ENCODE results near the gene KCNMA1.

Gene KCNMA1

DNA sequence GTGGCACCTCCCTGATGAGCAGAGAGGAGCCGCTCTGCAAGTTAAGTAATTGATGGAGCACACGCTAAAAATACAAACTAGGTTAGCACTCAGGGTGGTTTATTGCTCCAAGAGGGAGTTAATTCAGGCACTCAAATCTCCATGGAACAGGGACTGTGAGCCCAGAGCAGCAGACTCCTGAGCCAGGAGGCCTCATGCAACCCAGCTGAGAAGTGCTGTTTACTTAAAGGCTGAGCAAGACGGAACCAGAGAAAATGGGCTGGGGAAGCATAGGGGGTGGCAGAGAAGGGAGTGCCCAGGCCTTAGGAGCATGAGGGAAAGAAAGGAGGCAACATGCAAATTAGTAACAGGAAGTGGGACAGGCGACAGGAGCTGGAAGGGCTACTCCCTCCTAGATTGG, 174.1 kb downstream of the KCNMA1 start:
- no peak overlapping the region for H3K4me3 ChIP-seq (ENCODE audit: low read depth, low read length)
- no peak for TF ChIP-seq CTCF (IDR thresholded peaks at IDR 0.05; ENCODE audit: control insufficient read depth, extremely low read depth, insufficient read depth)
- no peak for DNase-seq (ENCODE audit: low read depth)

DNA sequence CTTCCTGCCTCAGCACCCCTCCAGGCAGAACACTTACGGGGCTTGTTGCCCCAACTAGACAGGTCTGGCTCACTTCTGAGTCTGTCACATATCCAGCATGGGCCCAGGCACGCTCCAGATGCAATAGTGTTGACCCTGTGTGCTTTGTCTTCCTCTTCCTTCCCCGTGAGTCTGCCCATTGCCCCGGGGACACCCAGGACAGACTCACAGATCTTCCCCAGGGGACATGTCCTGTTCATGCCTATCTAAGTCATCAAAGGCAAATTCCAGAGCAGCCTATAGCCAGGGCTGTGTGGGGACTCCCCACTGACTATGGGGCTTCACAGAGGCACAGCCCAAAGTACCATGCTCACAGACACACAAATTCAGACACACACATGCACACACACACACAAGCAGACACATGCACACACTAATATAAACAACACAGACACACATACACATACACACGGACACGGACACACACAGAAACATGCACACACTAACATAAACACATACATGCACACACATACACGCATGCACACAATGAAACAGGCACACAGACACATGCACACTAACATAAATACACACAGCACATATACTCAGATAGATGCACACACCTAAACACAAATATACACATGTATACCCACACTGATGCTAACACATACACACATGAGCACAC, 175.8 kb downstream of the KCNMA1 start:
- H3K4me3 ChIP-seq (ENCODE audit: low read depth, low read length) = no peak overlapping the region
- TF ChIP-seq CTCF (IDR thresholded peaks at IDR 0.05; ENCODE audit: control insufficient read depth, extremely low read depth, insufficient read depth) = no peak
- no peak for DNase-seq (ENCODE audit: low read depth)

DNA sequence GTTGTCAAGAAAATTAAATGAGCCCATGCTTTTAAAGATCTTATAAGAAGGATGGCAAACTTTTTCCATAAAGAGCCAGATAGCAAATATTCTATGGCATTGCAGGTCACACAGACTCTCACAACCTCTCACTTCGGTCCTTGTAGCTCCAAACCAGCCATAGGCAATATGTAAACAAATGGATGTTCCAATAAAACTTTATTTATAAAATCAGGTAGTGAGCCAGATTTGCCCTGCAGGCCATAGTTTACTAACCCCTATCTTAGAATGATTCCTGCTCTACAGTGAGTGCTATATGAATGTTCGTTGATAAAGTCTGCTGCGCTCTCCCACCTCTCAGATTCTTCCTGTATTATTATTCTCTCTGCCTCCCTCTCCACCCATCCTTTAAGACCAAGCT, 177.7 kb downstream of the KCNMA1 start:
- TF ChIP-seq CTCF (IDR thresholded peaks at IDR 0.05; ENCODE audit: control insufficient read depth, extremely low read depth, insufficient read depth) = no peak
- DNase-seq (ENCODE audit: low read depth) = no peak

GRCh38 chr10:77458986-77459590, 178.5 kb downstream of the KCNMA1 start:
- no peak for TF ChIP-seq CTCF (IDR thresholded peaks at IDR 0.05; ENCODE audit: control insufficient read depth, extremely low read depth, insufficient read depth)
- no peak for DNase-seq (ENCODE audit: low read depth)
- H3K4me3 ChIP-seq (ENCODE audit: low read depth, low read length) = no peak overlapping the region

More for the DNA sequence above, 177.7 kb downstream of the KCNMA1 start:
- no peak overlapping the region for H3K4me3 ChIP-seq (ENCODE audit: low read depth, low read length)

DNA sequence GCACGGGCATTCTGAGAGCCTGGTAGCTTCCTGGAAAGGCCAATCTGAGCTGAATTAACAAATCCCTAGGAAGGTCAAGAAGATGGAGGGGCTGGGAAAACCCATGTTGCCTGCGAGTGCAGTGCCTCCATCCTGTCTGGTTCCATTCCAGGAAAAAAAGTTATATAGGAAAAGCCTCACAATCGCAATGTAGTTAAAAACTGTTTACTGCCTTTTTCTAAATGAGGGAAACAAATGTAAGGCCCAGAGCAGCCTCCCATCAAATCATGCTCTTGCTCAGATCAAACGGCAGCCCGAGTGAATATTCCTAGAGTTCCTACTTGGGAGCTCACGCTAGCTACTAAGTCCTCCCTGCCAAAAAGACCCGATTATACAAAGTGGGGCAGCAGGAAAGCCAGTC, 179.9 kb downstream of the KCNMA1 start:
- TF ChIP-seq CTCF (IDR thresholded peaks at IDR 0.05; ENCODE audit: control insufficient read depth, extremely low read depth, insufficient read depth) = no peak
- no peak for DNase-seq (ENCODE audit: low read depth)
- no peak overlapping the region for H3K4me3 ChIP-seq (ENCODE audit: low read depth, low read length)

DNA sequence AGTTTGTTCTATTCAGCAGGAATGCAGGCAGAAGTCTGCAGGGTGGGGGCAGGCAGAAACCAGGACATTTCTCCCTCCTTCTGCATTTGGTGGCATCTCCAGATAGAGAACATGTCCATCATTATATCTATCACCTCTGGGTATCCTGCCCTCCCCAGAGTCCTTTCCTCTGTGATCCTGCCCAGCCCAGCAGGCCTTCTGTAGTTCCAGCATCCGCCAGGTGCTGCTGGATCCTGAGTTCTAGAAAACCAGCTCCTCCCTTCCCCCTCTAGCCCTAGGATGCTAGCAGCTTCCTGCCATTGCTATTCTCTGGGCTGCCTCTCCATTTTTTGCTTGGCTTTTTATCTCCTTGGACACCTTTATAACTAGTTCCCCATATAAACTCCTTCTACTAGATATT, 180.3 kb downstream of the KCNMA1 start:
- no peak overlapping the region for H3K4me3 ChIP-seq (ENCODE audit: low read depth, low read length)
- no peak for TF ChIP-seq CTCF (IDR thresholded peaks at IDR 0.05; ENCODE audit: control insufficient read depth, extremely low read depth, insufficient read depth)
- no peak for DNase-seq (ENCODE audit: low read depth)

DNA sequence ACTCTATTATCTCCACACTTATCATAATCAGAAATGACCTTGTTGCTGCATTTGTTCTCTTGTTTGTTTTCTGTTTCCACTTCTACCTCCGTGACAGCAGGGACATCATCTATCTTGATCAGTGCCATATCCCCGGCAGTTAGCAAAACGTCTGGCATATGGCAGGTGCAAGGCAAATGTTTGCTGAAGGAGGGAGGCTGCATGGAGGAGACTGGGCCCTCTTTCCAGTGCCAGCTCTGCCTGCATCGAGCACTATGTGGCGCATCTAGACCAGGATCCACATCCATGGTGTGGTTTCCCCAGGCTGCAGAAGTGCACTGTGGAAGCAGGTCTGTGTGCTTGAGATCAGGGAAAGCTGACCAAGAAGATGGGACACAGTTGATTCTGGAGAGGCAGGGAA, 181.2 kb downstream of the KCNMA1 start:
- H3K4me3 ChIP-seq (ENCODE audit: low read depth, low read length) = no peak overlapping the region
- DNase-seq (ENCODE audit: low read depth) = no peak
- TF ChIP-seq CTCF (IDR thresholded peaks at IDR 0.05; ENCODE audit: control insufficient read depth, extremely low read depth, insufficient read depth) = no peak

Data from LNCaP clone FGC (cell line).